Erythroblast (primary cell): ENCODE measurements around the gene ARID1B.

ENCODE experiments used
- GATA1 ChIP-seq: IDR thresholded peaks from 2 replicates; pipeline ENCODE4 v1.6.1; 2011; ENCODE audit warnings: low read depth, mild to moderate bottlenecking, control low read depth, low read length, moderate library complexity
- POLR2A ChIP-seq: IDR thresholded peaks from 2 replicates; pipeline ENCODE4 v1.6.1; 2011; ENCODE audit warnings: mild to moderate bottlenecking, low read length

- no peak for TF ChIP-seq POLR2A
- TF ChIP-seq GATA1: no peak
Observed at GRCh38 chr6:156943166-156943565, 166.0 kb downstream of the ARID1B start.
